Subcutaneous adipose tissue (tissue), 4 donors: ENCODE results near the gene TFRC. TPM values are rescaled to one million over a fixed set of nuclear protein-coding genes. Genes with fewer than 3 reads are reported as not detected.

Source experiments
- total RNA-seq, 4 donors: library from RNA; depleted of rRNA; stranded (reverse); fragments of >200 nt; gene quantifications; one replicate each; pipeline ENCODE4 v1.1.0, GENCODE V29; 2016
- TF ChIP-seq, protein P1 (sequence below): fragments of 450-650 bp; IDR thresholded peaks from one replicate; pipeline ENCODE4 v1.5.1; 2016; ENCODE audit warnings: low read depth, mild to moderate bottlenecking, control low read depth, antibody characterized with exemption, moderate library complexity

Gene TFRC
- total RNA-seq, 4 donors from 2014 or later = 47.1 to 546 (median 92.2) TPM

- TF ChIP-seq, protein P1, sequence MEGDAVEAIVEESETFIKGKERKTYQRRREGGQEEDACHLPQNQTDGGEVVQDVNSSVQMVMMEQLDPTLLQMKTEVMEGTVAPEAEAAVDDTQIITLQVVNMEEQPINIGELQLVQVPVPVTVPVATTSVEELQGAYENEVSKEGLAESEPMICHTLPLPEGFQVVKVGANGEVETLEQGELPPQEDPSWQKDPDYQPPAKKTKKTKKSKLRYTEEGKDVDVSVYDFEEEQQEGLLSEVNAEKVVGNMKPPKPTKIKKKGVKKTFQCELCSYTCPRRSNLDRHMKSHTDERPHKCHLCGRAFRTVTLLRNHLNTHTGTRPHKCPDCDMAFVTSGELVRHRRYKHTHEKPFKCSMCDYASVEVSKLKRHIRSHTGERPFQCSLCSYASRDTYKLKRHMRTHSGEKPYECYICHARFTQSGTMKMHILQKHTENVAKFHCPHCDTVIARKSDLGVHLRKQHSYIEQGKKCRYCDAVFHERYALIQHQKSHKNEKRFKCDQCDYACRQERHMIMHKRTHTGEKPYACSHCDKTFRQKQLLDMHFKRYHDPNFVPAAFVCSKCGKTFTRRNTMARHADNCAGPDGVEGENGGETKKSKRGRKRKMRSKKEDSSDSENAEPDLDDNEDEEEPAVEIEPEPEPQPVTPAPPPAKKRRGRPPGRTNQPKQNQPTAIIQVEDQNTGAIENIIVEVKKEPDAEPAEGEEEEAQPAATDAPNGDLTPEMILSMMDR = no peak
These were observed 61.5 kb downstream of the TFRC start for GRCh38 chr3:196020373-196020772.

GRCh38 chr3:196016485-196016884 is 65.4 kb downstream of the TFRC start:
- TF ChIP-seq, protein P1 = no peak

DNA sequence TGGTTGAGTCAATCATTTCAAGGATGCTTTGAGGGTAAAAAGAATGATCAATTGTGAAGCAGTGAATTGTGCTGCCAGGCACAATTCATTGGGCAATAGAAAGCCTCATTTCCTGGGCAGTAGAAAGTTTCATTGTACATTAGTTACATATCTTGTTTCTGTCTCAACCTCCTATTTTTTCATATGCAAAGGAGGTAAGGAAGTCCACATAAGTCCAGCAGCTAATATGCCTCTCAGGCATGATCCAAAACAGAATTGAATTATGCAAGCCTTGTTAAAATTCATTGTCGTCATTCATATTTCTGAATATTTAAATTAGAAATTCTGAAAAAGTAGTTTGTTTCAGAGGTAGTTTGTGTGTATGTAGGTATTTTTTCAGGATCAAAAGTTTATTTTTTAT is 65.8 kb downstream of the TFRC start:
- TF ChIP-seq, protein P1 = no peak

- TF ChIP-seq, protein P1 = no peak
These were observed 68.1 kb downstream of the TFRC start for GRCh38 chr3:196013587-196014487.

GRCh38 chr3:196012941-196013476 is 68.9 kb downstream of the TFRC start:
- TF ChIP-seq, protein P1 = no peak

DNA sequence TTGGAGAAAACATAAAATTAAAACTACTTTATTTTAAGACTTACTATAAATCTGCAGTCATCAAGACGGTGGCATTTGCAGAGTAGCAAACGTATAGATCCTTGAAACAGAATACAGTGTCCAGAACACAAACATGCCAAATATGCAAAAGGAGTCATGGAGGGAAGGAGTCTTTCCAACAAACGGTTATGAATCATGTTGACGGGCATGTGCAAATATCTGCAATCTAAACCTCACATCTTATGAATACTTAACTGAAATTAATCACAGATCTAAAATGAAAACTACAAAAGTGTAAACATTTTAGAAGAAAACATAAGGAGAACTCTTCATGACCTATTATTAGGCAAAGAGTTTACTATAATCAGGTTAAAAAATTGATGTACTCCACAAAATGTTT is 69.4 kb downstream of the TFRC start:
- TF ChIP-seq, protein P1 = no peak

- TF ChIP-seq, protein P1 = no peak
These were observed 72.4 kb downstream of the TFRC start for GRCh38 chr3:196009456-196009855.
